Karpas-422 (cell line): ENCODE measurements around the gene NDUFB3. TPM values are rescaled to one million over a fixed set of nuclear protein-coding genes. Genes with fewer than 3 reads are reported as not detected.

ENCODE experiments used
- DNase-seq: peaks from one replicate; pipeline ENCODE4 v3.0.0-alpha.2; 2015
- H2AFZ ChIP-seq: fragments of 200-600 bp; sonication (generic); 2 replicates; pipeline ENCODE4 v1.6.1; 2014; ENCODE audit warnings: antibody characterized with exemption, low read length, mixed read lengths
- H3K27ac ChIP-seq: fragments of 200-600 bp; sonication (generic); 2 replicates; pipeline ENCODE4 v1.5.1; 2014; ENCODE audit warnings: mild to moderate bottlenecking, low read length, moderate library complexity
- H3K27me3 ChIP-seq: fragments of 200-600 bp; sonication (generic); 2 replicates; pipeline ENCODE4 v1.6.1; 2014; ENCODE audit warnings: low read length, mixed read lengths
- H3K36me3 ChIP-seq: fragments of 200-600 bp; sonication (generic); 2 replicates; pipeline ENCODE4 v1.6.1; 2014; ENCODE audit warnings: low read length, mixed read lengths; ENCODE audit not compliant: insufficient read depth
- H3K4me1 ChIP-seq: fragments of 200-600 bp; sonication (generic); 2 replicates; pipeline ENCODE4 v1.6.1; 2014; ENCODE audit warnings: mild to moderate bottlenecking, low read length, mixed read lengths
- H3K4me2 ChIP-seq: fragments of 200-600 bp; sonication (generic); 2 replicates; pipeline ENCODE4 v1.6.1; 2014; ENCODE audit warnings: low read length, low read depth, mild to moderate bottlenecking; ENCODE audit not compliant: poor library complexity, severe bottlenecking
- H3K4me3 ChIP-seq: fragments of 200-600 bp; sonication (generic); 2 replicates; pipeline ENCODE4 v1.5.1; 2014; ENCODE audit warnings: mild to moderate bottlenecking, antibody characterized with exemption, low read length, mixed read lengths
- H3K79me2 ChIP-seq: fragments of 200-600 bp; sonication (generic); 2 replicates; pipeline ENCODE4 v1.6.1; 2014; ENCODE audit warnings: mild to moderate bottlenecking, low read length, mixed read lengths
- H3K9ac ChIP-seq: fragments of 200-600 bp; sonication (generic); 2 replicates; pipeline ENCODE4 v1.6.0; 2014; ENCODE audit warnings: low read length
- H3K9me2 ChIP-seq: fragments of 200-600 bp; sonication (generic), shearing (Covaris generic); replicated peaks from 2 replicates; pipeline ENCODE4 v1.6.0; 2014; ENCODE audit warnings: mild to moderate bottlenecking, low read length, moderate library complexity; ENCODE audit not compliant: insufficient read depth
- H3K9me3 ChIP-seq: fragments of 300-700, 200-600 bp; sonication (generic); 2 replicates; pipeline ENCODE4 v1.6.1; 2014; ENCODE audit warnings: low read length, mixed read lengths
- H4K20me1 ChIP-seq: fragments of 200-600 bp; sonication (generic); 2 replicates; pipeline ENCODE4 v1.6.1; 2014; ENCODE audit warnings: mild to moderate bottlenecking, antibody characterized with exemption, low read length, low read depth; ENCODE audit not compliant: insufficient read depth
- total RNA-seq: library from RNA; depleted of rRNA; stranded (reverse); fragments of >200 nt; shearing (Covaris generic); gene quantifications from 2 replicates; pipeline ENCODE4 v1.2.3, GENCODE V29; 2014; ENCODE audit warnings: low replicate concordance

The NDUFB3 gene
- total RNA-seq, 1 experiment from 2014 or later: 102 TPM

DNA sequence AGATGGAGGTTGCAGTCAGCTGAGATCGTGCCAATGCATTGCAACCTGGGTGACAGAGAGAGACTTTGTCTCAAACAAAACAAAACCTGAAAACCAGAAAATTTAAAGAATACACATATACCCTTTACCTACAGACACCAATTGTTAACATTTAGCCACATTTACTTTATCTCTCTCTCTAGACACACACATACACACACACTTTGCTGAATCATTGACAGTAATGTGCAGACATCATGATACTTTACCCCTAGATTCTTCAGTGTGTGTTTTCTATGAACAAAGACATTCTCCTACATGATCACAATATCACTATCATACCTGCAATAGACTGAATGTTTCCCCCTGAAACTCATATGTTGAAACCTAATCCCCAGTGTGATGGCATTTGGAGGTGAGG, 34.0 kb downstream of the NDUFB3 start:
- no peak overlapping the region for H3K27ac ChIP-seq
- H3K9me2 ChIP-seq: no peaks in the 10 kb centered on the region
- H2AFZ ChIP-seq: no peak overlapping the region
- DNase-seq: no peak
- H3K4me2 ChIP-seq: no peak overlapping the region
- no peaks in the 10 kb centered on the region for H3K36me3 ChIP-seq
- H3K9ac ChIP-seq: no peak overlapping the region
- no peaks in the 10 kb centered on the region for H3K79me2 ChIP-seq
- H3K9me3 ChIP-seq: no peaks in the 10 kb centered on the region
- H3K4me3 ChIP-seq: no peak overlapping the region
- no peaks in the 10 kb centered on the region for H3K27me3 ChIP-seq
- H4K20me1 ChIP-seq: no peaks in the 10 kb centered on the region
- peaks cover 15% of the 10 kb centered on the region for H3K4me1 ChIP-seq

GRCh38 chr2:201107624-201108023, 35.8 kb downstream of the NDUFB3 start:
- Histone ChIP-seq H3K27ac (no peak overlapping the region), H3K9ac (no peak overlapping the region), H3K4me2 (no peak overlapping the region)

DNA sequence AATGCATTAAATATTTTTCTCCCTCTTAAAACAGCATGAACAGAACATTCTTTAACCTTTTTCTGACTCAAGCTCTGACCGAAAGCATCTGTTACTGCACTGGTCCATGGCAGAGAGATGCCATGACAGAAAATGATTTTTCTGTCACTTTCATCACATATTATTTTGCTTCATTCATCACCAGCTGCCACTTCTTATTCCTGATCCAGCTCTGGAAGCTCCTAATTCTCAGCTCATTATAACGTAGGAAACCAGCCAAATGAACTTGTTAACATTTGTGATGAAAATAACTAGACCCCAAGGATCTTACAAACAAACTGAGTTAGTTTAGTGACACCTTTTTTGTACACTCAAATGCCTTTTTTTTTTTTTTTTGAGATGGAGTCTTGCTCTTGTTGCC, 36.5 kb downstream of the NDUFB3 start:
- Histone ChIP-seq H4K20me1 (no peaks in the 10 kb centered on the region), H3K4me3 (no peak overlapping the region), H3K4me1 (peaks cover 20% of the 10 kb centered on the region)

More at GRCh38 chr2:201107624-201108023, 35.8 kb downstream of the NDUFB3 start:
- H3K79me2 ChIP-seq: no peaks in the 10 kb centered on the region
- H3K36me3 ChIP-seq: no peaks in the 10 kb centered on the region
- no peaks in the 10 kb centered on the region for H4K20me1 ChIP-seq
- no peak overlapping the region for H3K4me3 ChIP-seq
- H3K27me3 ChIP-seq: no peaks in the 10 kb centered on the region
- H3K9me2 ChIP-seq: no peaks in the 10 kb centered on the region
- DNase-seq: no peak
- H3K4me1 ChIP-seq: peaks cover 20% of the 10 kb centered on the region
- H2AFZ ChIP-seq: no peak overlapping the region
- no peaks in the 10 kb centered on the region for H3K9me3 ChIP-seq

DNA sequence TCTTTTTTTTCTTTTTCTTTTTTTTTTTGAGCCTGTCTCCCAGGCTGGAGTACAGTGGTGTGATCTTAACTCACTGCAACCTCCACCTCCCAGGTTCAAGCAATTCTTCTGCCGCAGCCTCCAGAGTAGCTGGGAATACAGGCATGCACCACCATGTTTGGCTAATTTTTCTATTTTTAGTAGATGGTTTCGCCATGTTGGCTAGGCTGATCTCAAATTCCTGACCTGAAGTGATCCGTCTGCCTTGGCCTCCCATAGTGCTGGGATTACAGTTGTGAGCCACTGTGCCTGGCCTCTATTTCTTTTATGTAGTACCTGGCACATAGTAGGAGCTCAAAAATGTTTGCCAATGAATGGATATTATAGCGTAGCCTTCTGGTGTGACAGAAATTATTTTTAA, 37.4 kb downstream of the NDUFB3 start:
- H3K4me2 ChIP-seq: no peak overlapping the region
- H3K27ac ChIP-seq: no peak overlapping the region
- no peaks in the 10 kb centered on the region for H3K36me3 ChIP-seq
- H3K79me2 ChIP-seq: no peaks in the 10 kb centered on the region
- H4K20me1 ChIP-seq: no peaks in the 10 kb centered on the region
- no peaks in the 10 kb centered on the region for H3K9me2 ChIP-seq
- peaks cover 18% of the 10 kb centered on the region for H3K4me1 ChIP-seq
- peak; percentile 20 for DNase-seq
- no peak overlapping the region for H3K9ac ChIP-seq
- no peaks in the 10 kb centered on the region for H3K27me3 ChIP-seq
- no peaks in the 10 kb centered on the region for H3K9me3 ChIP-seq
- H3K4me3 ChIP-seq: no peak overlapping the region
- H2AFZ ChIP-seq: no peak overlapping the region

More for the DNA sequence above, 36.5 kb downstream of the NDUFB3 start:
- H3K9me3 ChIP-seq: no peaks in the 10 kb centered on the region
- no peaks in the 10 kb centered on the region for H3K27me3 ChIP-seq
- DNase-seq: peak; percentile 22
- H3K9me2 ChIP-seq: no peaks in the 10 kb centered on the region
- no peaks in the 10 kb centered on the region for H3K36me3 ChIP-seq
- no peak overlapping the region for H2AFZ ChIP-seq
- H3K9ac ChIP-seq: no peak overlapping the region
- no peak overlapping the region for H3K4me2 ChIP-seq
- no peaks in the 10 kb centered on the region for H3K79me2 ChIP-seq
- H3K27ac ChIP-seq: no peak overlapping the region

GRCh38 chr2:201110615-201111014, 38.8 kb downstream of the NDUFB3 start:
- no peak overlapping the region for H2AFZ ChIP-seq
- DNase-seq: no peak
- H3K36me3 ChIP-seq: no peaks in the 10 kb centered on the region
- H3K9ac ChIP-seq: no peak overlapping the region
- no peak overlapping the region for H3K27ac ChIP-seq
- no peaks in the 10 kb centered on the region for H3K9me2 ChIP-seq
- no peaks in the 10 kb centered on the region for H4K20me1 ChIP-seq
- no peak overlapping the region for H3K4me2 ChIP-seq
- H3K27me3 ChIP-seq: no peaks in the 10 kb centered on the region
- no peak overlapping the region for H3K4me3 ChIP-seq
- H3K4me1 ChIP-seq: peaks cover 7% of the 10 kb centered on the region
- no peaks in the 10 kb centered on the region for H3K9me3 ChIP-seq
- no peaks in the 10 kb centered on the region for H3K79me2 ChIP-seq

- no peaks in the 10 kb centered on the region for H3K9me2 ChIP-seq
- H4K20me1 ChIP-seq: no peaks in the 10 kb centered on the region
These were observed 39.3 kb downstream of the NDUFB3 start for GRCh38 chr2:201111096-201111495.

GRCh38 chr2:201114350-201114749, 42.5 kb downstream of the NDUFB3 start:
- Histone ChIP-seq H2AFZ (no peak overlapping the region), H3K4me3 (no peak overlapping the region), H3K79me2 (no peaks in the 10 kb centered on the region; the same call in 1 of the 2 replicates), H3K9me2 (no peaks in the 10 kb centered on the region), H3K9me3 (no peaks in the 10 kb centered on the region), H3K27ac (no peak overlapping the region), H3K36me3 (no peaks in the 10 kb centered on the region), H3K9ac (no peak overlapping the region), H3K4me1 (peaks cover 40% of the 10 kb centered on the region), H3K27me3 (no peaks in the 10 kb centered on the region), H4K20me1 (no peaks in the 10 kb centered on the region), H3K4me2 (peak overlapping the region; percentile 14)
- peak; percentile 24 for DNase-seq

More at GRCh38 chr2:201111096-201111495, 39.3 kb downstream of the NDUFB3 start:
- Histone ChIP-seq H2AFZ (no peak overlapping the region), H3K9ac (no peak overlapping the region), H3K4me2 (no peak overlapping the region), H3K27ac (no peak overlapping the region), H3K4me1 (peaks cover 12% of the 10 kb centered on the region), H3K36me3 (no peaks in the 10 kb centered on the region), H3K9me3 (no peaks in the 10 kb centered on the region), H3K4me3 (no peak overlapping the region), H3K27me3 (no peaks in the 10 kb centered on the region), H3K79me2 (no peaks in the 10 kb centered on the region)
- no peak for DNase-seq

DNA sequence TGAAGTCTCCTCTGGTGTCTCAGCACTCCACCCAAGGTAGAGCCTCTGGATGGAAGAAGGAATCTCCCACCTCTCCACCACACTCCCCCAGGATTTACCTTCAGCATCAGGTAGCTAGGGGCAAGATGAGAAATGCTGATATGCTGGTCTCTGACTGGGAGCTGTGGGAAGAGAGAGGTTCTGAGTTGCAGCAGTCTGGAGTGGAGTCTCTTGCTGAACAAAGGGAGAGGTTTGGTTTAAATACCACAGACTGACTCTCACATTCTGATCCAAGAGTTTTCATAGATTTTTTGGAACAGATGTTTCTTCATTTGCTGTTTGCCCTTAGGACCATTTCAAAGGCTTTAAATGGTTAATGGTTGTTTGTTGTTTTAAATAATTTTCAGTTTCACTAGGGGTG, 43.0 kb downstream of the NDUFB3 start:
- Histone ChIP-seq H3K27me3 (no peaks in the 10 kb centered on the region), H3K79me2 (no peaks in the 10 kb centered on the region; the same call in 1 of the 2 replicates), H3K36me3 (no peaks in the 10 kb centered on the region), H3K27ac (no peak overlapping the region), H3K9me2 (no peaks in the 10 kb centered on the region), H4K20me1 (no peaks in the 10 kb centered on the region), H3K9ac (no peak overlapping the region), H3K4me2 (peak overlapping the region; percentile 16), H2AFZ (no peak overlapping the region), H3K9me3 (no peaks in the 10 kb centered on the region), H3K4me3 (no peak overlapping the region), H3K4me1 (peaks cover 45% of the 10 kb centered on the region)
- DNase-seq: peak; percentile 37
